Testis (tissue), 3 donors: ENCODE results near the gene CROCC2. TPM values are rescaled to one million over a fixed set of nuclear protein-coding genes. Genes with fewer than 3 reads are reported as not detected.

Experiments used
- DNase-seq: peaks from one replicate; pipeline ENCODE4 v3.0.0-alpha.2; 2019
- H3K27ac ChIP-seq, 2 donors: fragments of 200-600 bp; sonication (generic); one replicate each; pipeline ENCODE4 v1.5.1; 2019
- H3K27me3 ChIP-seq: fragments of 200-600 bp; sonication (generic); one replicate; pipeline ENCODE4 v1.5.1; 2019
- H3K36me3 ChIP-seq: fragments of 200-600 bp; sonication (generic); one replicate; pipeline ENCODE4 v1.5.1; 2017; ENCODE audit warnings: low read depth; ENCODE audit errors: missing control alignments
- H3K4me1 ChIP-seq: fragments of 200-600 bp; sonication (generic); one replicate; pipeline ENCODE4 v1.5.1; 2019
- H3K4me3 ChIP-seq, 2 donors: fragments of 200-600 bp; sonication (generic); one replicate each; pipeline ENCODE4 v1.5.1; 2017 to 2019
- H3K9me3 ChIP-seq: fragments of 200-600 bp; sonication (generic); one replicate; pipeline ENCODE4 v1.5.1; 2017
- POLR2A ChIP-seq: fragments of 450-650 bp; IDR thresholded peaks from one replicate; pipeline ENCODE4 v1.6.1; 2017; ENCODE audit warnings: antibody characterized with exemption, mild to moderate bottlenecking, moderate library complexity
- WGBS, 2 donors: methylation state at CpG; one replicate each; pipeline ENCODE4 v1.1.5; 2018; 5-methylcytosine and 5-hydroxymethylcytosine counted together
- intact Hi-C: fragments of 100-400 bp; cut with DNase I; formaldehyde crosslinking; loops from one replicate; pipeline ENCODE4 v1.15.1; 2023; ENCODE audit warnings: low total_unique reads
- polyA plus RNA-seq: library from polyadenylated mRNA; stranded (reverse); fragments of 350-450 nt; fragmentation: Illumina TruSeq; extraction: RNeasy Lipid Tissue Mini Kit (QIAGEN cat#74804); gene quantifications from one replicate; pipeline ENCODE4 v1.2.3, GENCODE V29; 2014; ENCODE audit warnings: low read depth, low replicate concordance; ENCODE audit not compliant: insufficient read depth
- total RNA-seq, 2 donors: library from RNA; depleted of rRNA; stranded (reverse); fragments of >200 nt; gene quantifications; one replicate each; pipeline ENCODE4 v1.2.3, GENCODE V29; 2016
- TF ChIP-seq, protein P1 (sequence below), 3 experiments: fragments of 450-650 bp in 2 of 3; fragments of 200-600 bp in 1 of 3; sonication (generic) in 1 of 3; IDR thresholded peaks; one replicate each; pipeline ENCODE4 v1.5.1; 2016 to 2019; ENCODE audit warnings: antibody characterized with exemption in 3 of 3, mild to moderate bottlenecking in 2 of 3, moderate library complexity in 1 of 3

Gene CROCC2
- total and polyA plus RNA-seq, 3 donors from 2014 or later: 0.43 to 0.55 (median 0.51) TPM

DNA sequence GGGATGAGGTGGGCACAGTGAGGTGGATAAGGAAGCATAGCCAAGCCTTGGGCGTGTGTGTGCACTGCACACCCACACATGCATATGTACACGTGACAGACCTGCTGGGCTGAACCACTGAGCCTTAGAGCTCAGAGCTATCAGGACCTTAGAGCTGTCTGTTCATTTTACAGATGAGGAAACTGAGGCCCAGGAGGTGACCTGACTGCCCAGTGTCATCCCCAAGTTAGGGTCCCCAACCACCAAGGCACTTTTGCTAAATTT, 84.1 kb downstream of the CROCC2 start:
- H3K27me3 ChIP-seq: no peaks in the 10 kb centered on the region
- peak; percentile 11 for DNase-seq
- no peak overlapping the region for H3K27ac ChIP-seq
- WGBS, 2 donors: 86 to 96% methylated on average over 2 of the region's 2 CpGs
- no peak overlapping the region for H3K4me3 ChIP-seq
- intact Hi-C loops: loop anchor here (10.0 kb wide), 1 partner anchor 75 kb away; no protein-coding TSS in a partner anchor
- no peaks in the 10 kb centered on the region for H3K9me3 ChIP-seq
- H3K4me1 ChIP-seq: peaks cover 58% of the 10 kb centered on the region
- TF ChIP-seq, protein P1, sequence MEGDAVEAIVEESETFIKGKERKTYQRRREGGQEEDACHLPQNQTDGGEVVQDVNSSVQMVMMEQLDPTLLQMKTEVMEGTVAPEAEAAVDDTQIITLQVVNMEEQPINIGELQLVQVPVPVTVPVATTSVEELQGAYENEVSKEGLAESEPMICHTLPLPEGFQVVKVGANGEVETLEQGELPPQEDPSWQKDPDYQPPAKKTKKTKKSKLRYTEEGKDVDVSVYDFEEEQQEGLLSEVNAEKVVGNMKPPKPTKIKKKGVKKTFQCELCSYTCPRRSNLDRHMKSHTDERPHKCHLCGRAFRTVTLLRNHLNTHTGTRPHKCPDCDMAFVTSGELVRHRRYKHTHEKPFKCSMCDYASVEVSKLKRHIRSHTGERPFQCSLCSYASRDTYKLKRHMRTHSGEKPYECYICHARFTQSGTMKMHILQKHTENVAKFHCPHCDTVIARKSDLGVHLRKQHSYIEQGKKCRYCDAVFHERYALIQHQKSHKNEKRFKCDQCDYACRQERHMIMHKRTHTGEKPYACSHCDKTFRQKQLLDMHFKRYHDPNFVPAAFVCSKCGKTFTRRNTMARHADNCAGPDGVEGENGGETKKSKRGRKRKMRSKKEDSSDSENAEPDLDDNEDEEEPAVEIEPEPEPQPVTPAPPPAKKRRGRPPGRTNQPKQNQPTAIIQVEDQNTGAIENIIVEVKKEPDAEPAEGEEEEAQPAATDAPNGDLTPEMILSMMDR (IDR thresholded peaks at IDR 0.05): no peak
- no peak for TF ChIP-seq POLR2A
- H3K36me3 ChIP-seq: no peaks in the 10 kb centered on the region

GRCh38 chr2:240990726-240991377, 84.7 kb downstream of the CROCC2 start:
- peak overlapping the region; percentile 59 to 87 for H3K27ac ChIP-seq
- TF ChIP-seq, protein P1 (IDR thresholded peaks at IDR 0.05): no peak
- TF ChIP-seq POLR2A: no peak
- intact Hi-C loops: loop anchor here (10.0 kb wide), 1 partner anchor 76 kb away; no protein-coding TSS in a partner anchor
- WGBS, 2 donors: 88 to 93% methylated on average over 8 to 9 of the region's 13 CpGs
- DNase-seq: no peak
- no peaks in the 10 kb centered on the region for H3K27me3 ChIP-seq
- H3K4me1 ChIP-seq: peaks cover 65% of the 10 kb centered on the region
- H3K36me3 ChIP-seq: no peaks in the 10 kb centered on the region
- H3K4me3 ChIP-seq: no peak overlapping the region
- no peaks in the 10 kb centered on the region for H3K9me3 ChIP-seq

GRCh38 chr2:240991378-240992263, 85.5 kb downstream of the CROCC2 start:
- DNase-seq: peak; percentile 88
- no peaks in the 10 kb centered on the region for H3K27me3 ChIP-seq
- intact Hi-C loops: loop anchor here (10.0 kb wide), 1 partner anchor 77 kb away; no protein-coding TSS in a partner anchor
- peak overlapping the region; percentile 59 to 89 for H3K27ac ChIP-seq
- H3K4me3 ChIP-seq: no peak overlapping the region
- peaks cover 69% of the 10 kb centered on the region for H3K4me1 ChIP-seq
- no peaks in the 10 kb centered on the region for H3K9me3 ChIP-seq
- no peaks in the 10 kb centered on the region for H3K36me3 ChIP-seq
- TF ChIP-seq, protein P1 (IDR thresholded peaks at IDR 0.05): no peak
- no peak for TF ChIP-seq POLR2A
- 54 to 55% methylated on average over 23 to 32 of the region's 33 CpGs for WGBS, 2 donors

GRCh38 chr2:240992572-240993291, 86.6 kb downstream of the CROCC2 start:
- Histone ChIP-seq H3K4me1 (peaks cover 70% of the 10 kb centered on the region), H3K27me3 (no peaks in the 10 kb centered on the region), H3K9me3 (no peaks in the 10 kb centered on the region), H3K36me3 (no peaks in the 10 kb centered on the region), H3K4me3 (no peak overlapping the region), H3K27ac (peak overlapping the region; percentile 22 to 89)
- intact Hi-C loops: loop anchor here (10.0 kb wide), 1 partner anchor 78 kb away; no protein-coding TSS in a partner anchor
- 43 to 52% methylated on average over 16 to 20 of the region's 20 CpGs for WGBS, 2 donors
- TF ChIP-seq POLR2A: no peak
- TF ChIP-seq, protein P1 (IDR thresholded peaks at IDR 0.05): no peak
- peak; percentile 70 for DNase-seq
